ENCODE measurements around the gene TMEM217.

TMEM217 gene

DNA sequence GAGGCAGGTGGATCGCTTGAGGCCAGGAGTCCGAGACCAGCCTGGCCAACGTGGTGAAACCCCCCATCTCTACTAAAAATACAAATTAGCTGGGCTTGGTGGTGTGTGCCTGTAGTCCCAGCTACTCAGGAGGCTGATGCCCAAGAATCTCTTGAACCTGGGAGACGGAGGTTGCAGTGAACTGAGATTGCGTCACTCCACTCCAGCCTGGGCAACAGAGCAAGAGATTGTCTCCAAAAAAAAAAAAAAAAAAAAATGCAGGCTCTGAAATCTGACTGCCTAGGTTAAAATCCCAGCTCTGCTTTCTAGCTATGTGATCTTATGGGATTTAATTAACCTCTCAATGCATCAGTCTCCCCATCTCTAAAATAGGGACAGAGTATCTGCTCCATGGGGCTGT, 3.3 kb upstream of the TMEM217 start:
- Mint-ChIP-seq H3K4me3 (no peak overlapping the region), H3K27ac (no peak overlapping the region), H3K36me3 (peaks cover 3% of the 10 kb centered on the region), H3K4me1 (peaks cover 80% of the 10 kb centered on the region), H3K9me3 (no peaks in the 10 kb centered on the region), H3K27me3 (no peaks in the 10 kb centered on the region)

GRCh38 chr6:37260444-37260843, 2.5 kb upstream of the TMEM217 start:
- H3K4me1 Mint-ChIP-seq = peaks cover 81% of the 10 kb centered on the region
- peaks cover 3% of the 10 kb centered on the region for H3K36me3 Mint-ChIP-seq
- H3K27ac Mint-ChIP-seq = no peak overlapping the region
- H3K4me3 Mint-ChIP-seq = no peak overlapping the region
- no peaks in the 10 kb centered on the region for H3K27me3 Mint-ChIP-seq
- no peaks in the 10 kb centered on the region for H3K9me3 Mint-ChIP-seq

- H3K36me3 Mint-ChIP-seq = peaks cover 3% of the 10 kb centered on the region
- no peaks in the 10 kb centered on the region for H3K27me3 Mint-ChIP-seq
- peak overlapping the region; percentile 87 for H3K27ac Mint-ChIP-seq
- peaks cover 78% of the 10 kb centered on the region for H3K4me1 Mint-ChIP-seq
- H3K9me3 Mint-ChIP-seq = no peaks in the 10 kb centered on the region
- H3K4me3 Mint-ChIP-seq = peak overlapping the region; percentile 93
Observed at GRCh38 chr6:37260040-37260439, 2.1 kb upstream of the TMEM217 start.

GRCh38 chr6:37259191-37259590, 1.2 kb upstream of the TMEM217 start:
- peak overlapping the region; percentile 93 for H3K4me3 Mint-ChIP-seq
- peaks cover 3% of the 10 kb centered on the region for H3K36me3 Mint-ChIP-seq
- H3K9me3 Mint-ChIP-seq = no peaks in the 10 kb centered on the region
- H3K4me1 Mint-ChIP-seq = peaks cover 71% of the 10 kb centered on the region
- H3K27ac Mint-ChIP-seq = peak overlapping the region; percentile 87
- H3K27me3 Mint-ChIP-seq = no peaks in the 10 kb centered on the region

GRCh38 chr6:37258405-37259105, 611 bp upstream of the TMEM217 start:
- H3K9me3 Mint-ChIP-seq = no peaks in the 10 kb centered on the region
- peak overlapping the region; percentile 98 for H3K27ac Mint-ChIP-seq
- peaks cover 3% of the 10 kb centered on the region for H3K36me3 Mint-ChIP-seq
- peak overlapping the region; percentile 93 for H3K4me3 Mint-ChIP-seq
- H3K27me3 Mint-ChIP-seq = no peaks in the 10 kb centered on the region
- peaks cover 67% of the 10 kb centered on the region for H3K4me1 Mint-ChIP-seq

GRCh38 chr6:37257320-37257633, 667 bp downstream of the TMEM217 start:
- no peaks in the 10 kb centered on the region for H3K36me3 Mint-ChIP-seq
- peak overlapping the region; percentile 93 for H3K4me3 Mint-ChIP-seq
- H3K27me3 Mint-ChIP-seq = no peaks in the 10 kb centered on the region

DNA sequence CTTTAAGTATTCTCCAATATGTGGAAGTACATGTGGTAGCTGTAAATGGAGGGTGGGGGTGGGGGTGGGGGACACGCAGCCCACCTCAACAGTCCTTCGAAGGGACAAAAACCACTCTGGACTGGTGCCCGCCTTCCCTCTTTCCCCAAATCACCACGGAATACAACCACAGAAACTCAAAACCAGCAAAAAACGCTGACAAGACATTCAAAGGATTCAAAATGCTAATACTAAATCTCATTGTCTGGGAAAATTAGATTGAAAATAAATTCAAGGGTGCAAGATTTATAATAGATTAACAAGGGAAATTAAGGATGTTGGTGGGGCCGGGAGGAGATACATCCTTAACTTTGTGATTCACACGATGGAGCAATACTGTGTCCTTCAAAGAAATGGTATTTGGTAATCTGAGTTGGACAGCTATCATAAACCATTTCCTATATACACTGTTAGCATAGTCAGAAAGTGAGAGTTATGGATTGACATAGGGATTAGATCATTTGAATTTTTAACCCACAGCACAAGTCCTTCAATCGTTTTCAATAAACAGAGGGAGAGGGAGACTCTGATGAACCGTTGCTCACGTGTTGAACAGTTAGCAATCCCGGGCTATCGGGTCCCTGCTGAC, 1.1 kb downstream of the TMEM217 start:
- H3K4me3 Mint-ChIP-seq = peak overlapping the region; percentile 93
- H3K27ac Mint-ChIP-seq = peak overlapping the region; percentile 98
- no peaks in the 10 kb centered on the region for H3K36me3 Mint-ChIP-seq
- H3K9me3 Mint-ChIP-seq = no peaks in the 10 kb centered on the region
- H3K27me3 Mint-ChIP-seq = no peaks in the 10 kb centered on the region
- peaks cover 55% of the 10 kb centered on the region for H3K4me1 Mint-ChIP-seq

More at GRCh38 chr6:37257320-37257633, 667 bp downstream of the TMEM217 start:
- H3K27ac Mint-ChIP-seq = peak overlapping the region; percentile 98
- peaks cover 56% of the 10 kb centered on the region for H3K4me1 Mint-ChIP-seq
- H3K9me3 Mint-ChIP-seq = no peaks in the 10 kb centered on the region

DNA sequence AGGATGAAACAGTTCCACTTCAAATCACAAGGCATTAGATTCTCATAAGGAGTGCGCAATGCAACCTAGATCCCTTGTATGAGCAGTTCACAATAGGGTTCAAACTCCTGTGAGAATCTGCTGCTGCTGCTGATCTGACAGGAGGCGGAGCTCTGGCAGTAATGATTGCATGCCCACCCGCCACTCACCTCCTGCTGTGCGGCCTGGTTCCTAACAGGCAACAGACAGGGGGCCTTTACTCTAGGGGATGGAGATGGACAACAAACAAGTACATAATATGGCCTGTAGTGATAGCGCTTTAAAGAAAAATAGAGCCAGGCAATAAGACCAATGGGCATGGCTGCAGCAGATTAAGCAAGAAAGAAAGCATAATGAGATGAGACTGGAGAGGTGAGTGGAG, 3.1 kb downstream of the TMEM217 start:
- Mint-ChIP-seq H3K36me3 (no peaks in the 10 kb centered on the region), H3K27ac (peak overlapping the region; percentile 8), H3K4me1 (peaks cover 39% of the 10 kb centered on the region), H3K4me3 (no peak overlapping the region), H3K9me3 (no peaks in the 10 kb centered on the region), H3K27me3 (no peaks in the 10 kb centered on the region)

DNA sequence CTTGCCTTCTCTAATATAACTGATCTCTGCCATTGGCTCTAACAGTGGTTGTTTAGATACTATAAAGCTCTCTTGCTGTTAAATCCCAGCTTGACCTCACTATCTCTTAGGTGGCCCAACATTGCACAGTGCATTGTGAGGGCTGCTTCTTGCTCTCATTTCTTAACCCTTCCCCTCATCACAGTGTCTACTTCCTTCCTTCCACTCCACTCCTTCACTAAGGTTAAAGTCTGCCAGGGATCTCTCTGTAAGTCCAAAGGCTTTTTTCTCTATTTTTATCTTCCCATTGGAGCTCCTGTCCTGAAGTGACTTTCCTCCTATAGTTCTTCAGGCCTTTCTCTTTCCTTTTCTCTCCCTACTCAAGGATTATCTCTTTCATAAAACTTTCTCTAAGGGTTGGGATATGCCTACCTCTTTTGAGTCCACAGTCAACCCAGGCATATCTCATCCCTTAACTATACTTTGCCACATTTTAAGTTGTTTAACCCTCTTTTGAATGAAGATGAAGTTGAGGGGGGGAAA, 4.4 kb downstream of the TMEM217 start:
- H3K4me1 Mint-ChIP-seq = peaks cover 26% of the 10 kb centered on the region
- H3K9me3 Mint-ChIP-seq = no peaks in the 10 kb centered on the region
- H3K4me3 Mint-ChIP-seq = no peak overlapping the region
- H3K36me3 Mint-ChIP-seq = no peaks in the 10 kb centered on the region
- H3K27ac Mint-ChIP-seq = no peak overlapping the region
- no peaks in the 10 kb centered on the region for H3K27me3 Mint-ChIP-seq

DNA sequence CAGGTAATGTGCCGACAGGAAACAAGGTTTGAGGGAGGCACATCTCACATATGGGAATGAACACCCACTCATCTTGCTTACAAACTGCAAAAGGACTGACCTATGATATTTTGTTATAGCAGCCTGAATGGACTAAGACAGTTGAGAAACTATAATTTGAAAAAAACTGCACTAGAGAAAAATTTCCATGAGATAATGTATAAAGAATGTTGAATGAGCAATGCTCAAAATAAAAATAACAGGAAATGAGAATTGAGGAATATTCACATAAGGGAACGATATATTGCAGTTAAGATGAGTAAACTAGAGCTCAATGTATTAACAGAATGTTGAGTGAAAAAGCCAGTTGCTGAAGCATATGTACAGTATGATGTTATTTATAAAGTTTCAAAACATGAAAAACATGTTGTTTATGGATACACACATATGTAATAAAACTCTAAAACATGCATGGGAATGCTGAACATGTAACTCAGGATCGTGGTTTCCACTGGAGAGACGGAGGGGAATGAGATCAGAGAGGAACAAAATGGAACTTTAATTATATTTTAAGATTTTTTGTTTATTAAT, 6.6 kb downstream of the TMEM217 start:
- no peaks in the 10 kb centered on the region for H3K27me3 Mint-ChIP-seq
- H3K4me1 Mint-ChIP-seq = peaks cover 10% of the 10 kb centered on the region
- no peaks in the 10 kb centered on the region for H3K9me3 Mint-ChIP-seq
- H3K27ac Mint-ChIP-seq = no peak overlapping the region
- peaks cover 1% of the 10 kb centered on the region for H3K36me3 Mint-ChIP-seq
- no peak overlapping the region for H3K4me3 Mint-ChIP-seq

DNA sequence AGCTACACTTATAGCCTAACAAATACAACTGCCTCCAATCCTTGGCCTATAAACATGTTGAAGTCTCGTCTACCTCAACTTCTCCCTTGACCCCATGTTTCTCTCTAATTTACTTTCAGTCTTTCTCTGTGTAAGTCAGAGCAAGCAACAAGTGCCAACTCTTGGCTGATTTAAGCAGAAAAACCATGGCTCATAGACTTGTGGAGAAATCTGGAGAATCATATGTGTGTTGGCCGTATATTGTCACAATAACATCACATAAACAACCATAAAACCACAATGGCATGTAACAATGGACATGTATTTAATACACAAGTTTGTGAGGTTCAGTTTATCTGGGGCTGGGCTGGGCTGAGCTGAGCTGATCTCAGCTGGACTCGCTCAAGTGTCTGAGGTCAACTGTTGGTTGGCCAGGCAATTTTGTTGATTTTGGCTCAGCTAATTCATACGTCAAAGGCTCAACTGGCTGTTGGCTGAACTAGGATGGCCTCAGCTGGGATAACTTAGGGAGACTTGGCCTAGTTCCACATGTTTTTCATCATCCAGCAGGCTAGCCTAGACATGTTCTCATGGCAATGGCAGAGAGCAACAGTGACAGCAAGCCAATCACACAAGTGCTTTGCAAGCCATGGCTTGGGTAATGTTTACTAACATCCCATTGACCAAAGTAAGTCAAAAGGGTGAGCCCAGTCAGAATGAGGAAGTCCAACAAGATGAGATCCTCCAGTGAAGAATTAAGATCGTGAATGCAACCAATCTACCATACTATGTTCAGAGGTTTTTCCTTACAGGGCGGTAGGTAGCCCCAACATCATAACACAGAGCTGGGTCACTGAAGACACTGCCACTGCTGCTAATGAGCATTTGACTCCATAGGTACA, 13.3 kb downstream of the TMEM217 start:
- Mint-ChIP-seq H3K4me3 (no peak overlapping the region), H3K27ac (no peak overlapping the region), H3K4me1 (peaks cover 20% of the 10 kb centered on the region), H3K9me3 (no peaks in the 10 kb centered on the region), H3K27me3 (no peaks in the 10 kb centered on the region), H3K36me3 (peaks cover 3% of the 10 kb centered on the region)

- no peaks in the 10 kb centered on the region for H3K9me3 Mint-ChIP-seq
- no peak overlapping the region for H3K27ac Mint-ChIP-seq
- H3K4me3 Mint-ChIP-seq = no peak overlapping the region
- peaks cover 3% of the 10 kb centered on the region for H3K36me3 Mint-ChIP-seq
- no peaks in the 10 kb centered on the region for H3K27me3 Mint-ChIP-seq
- H3K4me1 Mint-ChIP-seq = peaks cover 24% of the 10 kb centered on the region
Observed at GRCh38 chr6:37243816-37244370, 14.1 kb downstream of the TMEM217 start.

DNA sequence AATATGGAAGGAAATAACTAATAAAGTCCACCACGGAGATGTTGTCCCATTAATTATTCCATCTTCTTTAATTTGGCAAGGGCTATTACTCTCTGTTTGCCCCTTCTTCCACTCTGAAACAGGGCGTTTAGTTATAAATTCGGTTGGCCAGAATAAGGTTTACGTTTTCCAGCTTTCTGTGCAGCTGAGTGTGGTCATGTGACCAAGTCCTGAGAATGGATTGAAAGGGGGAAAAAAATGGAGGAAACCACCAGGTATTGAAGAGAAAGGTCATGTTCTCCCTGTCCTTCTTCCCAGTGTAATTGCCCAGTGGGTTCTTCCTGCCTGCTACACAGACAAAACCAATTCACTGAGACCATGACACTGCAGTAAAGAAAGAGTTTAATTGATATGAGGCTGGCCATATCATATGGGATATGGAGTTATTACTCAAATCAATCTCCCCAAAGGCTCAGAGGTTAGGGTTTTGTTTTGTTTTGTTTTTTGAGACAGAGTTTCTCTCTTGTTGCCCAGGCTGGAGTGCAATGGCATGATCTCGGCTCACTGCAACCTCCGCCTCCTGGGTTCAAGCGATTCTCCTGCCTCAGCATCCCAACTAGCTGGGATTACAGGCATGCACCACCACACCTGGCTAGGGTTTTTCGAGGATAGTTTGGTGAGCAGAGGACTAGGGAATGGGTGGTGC, 14.7 kb downstream of the TMEM217 start:
- H3K27ac Mint-ChIP-seq = no peak overlapping the region
- peaks cover 3% of the 10 kb centered on the region for H3K36me3 Mint-ChIP-seq
- no peaks in the 10 kb centered on the region for H3K9me3 Mint-ChIP-seq
- H3K4me3 Mint-ChIP-seq = no peak overlapping the region
- H3K27me3 Mint-ChIP-seq = no peaks in the 10 kb centered on the region
- H3K4me1 Mint-ChIP-seq = peaks cover 24% of the 10 kb centered on the region

DNA sequence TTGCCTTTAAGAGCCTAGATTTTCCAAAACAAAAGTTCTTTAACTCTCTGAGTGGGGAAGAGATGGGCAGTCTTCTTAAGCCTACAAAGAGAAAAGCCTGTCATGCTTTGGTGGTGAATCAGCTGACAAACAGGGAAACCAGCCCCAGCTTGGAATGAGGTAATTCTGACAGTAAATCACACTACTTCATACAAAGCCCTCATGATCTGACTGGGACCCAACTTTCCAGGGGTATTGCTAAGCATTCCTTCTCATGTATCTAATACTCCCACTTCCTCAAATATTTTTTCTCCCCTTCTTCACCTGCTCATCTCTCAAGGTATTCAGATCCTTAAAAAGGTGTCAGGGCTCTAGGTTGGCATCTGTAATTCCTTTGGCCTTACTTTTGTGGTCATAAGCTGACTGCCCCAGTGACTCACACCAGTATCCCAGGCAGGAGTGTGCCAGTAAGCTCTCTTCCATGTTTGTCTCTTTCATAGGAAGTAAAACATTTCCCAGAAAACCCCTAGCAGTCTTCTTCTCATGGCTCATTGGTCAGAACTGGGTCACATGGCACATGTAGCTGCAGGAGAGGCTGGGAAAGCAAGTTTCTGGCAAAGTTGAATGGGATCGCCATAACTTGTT, 15.4 kb downstream of the TMEM217 start:
- H3K36me3 Mint-ChIP-seq = peaks cover 3% of the 10 kb centered on the region
- no peaks in the 10 kb centered on the region for H3K9me3 Mint-ChIP-seq
- no peak overlapping the region for H3K4me3 Mint-ChIP-seq
- H3K4me1 Mint-ChIP-seq = peaks cover 27% of the 10 kb centered on the region
- H3K27ac Mint-ChIP-seq = peak overlapping the region; percentile 46
- no peaks in the 10 kb centered on the region for H3K27me3 Mint-ChIP-seq
